Loucy (cell line): ENCODE measurements around the gene KIAA0753.

ENCODE experiments used
- CTCF ChIP-seq: fragments of 200-600 bp; sonication (generic); conservative IDR thresholded peaks from 2 replicates; pipeline ENCODE4 v1.5.1; 2014; ENCODE audit warnings: mild to moderate bottlenecking, antibody characterized with exemption, low read length
- EZH2phosphoT487 ChIP-seq: fragments of 200-600 bp; IDR thresholded peaks from 2 replicates; pipeline ENCODE4 v1.6.1; 2018; ENCODE audit warnings: antibody characterized with exemption, mild to moderate bottlenecking, moderate library complexity, borderline replicate concordance

- TF ChIP-seq CTCF (no peak), EZH2phosphoT487 (no peak)
Observed at GRCh38 chr17:6560496-6560895, 80.0 kb downstream of the KIAA0753 start.
